GM19397 (cell line): ENCODE measurements around the gene PLA2G2D.
"Not testable (repeated sequence)": the region's sequence is repeated elsewhere in the genome, so short reads cannot be mapped to it uniquely, and the experiment has no call there.

Experiments used
- ATAC-seq: cut with Tn5 transposase; IDR thresholded peaks from one replicate; pipeline ENCODE4 v1.9.1; 2021; ENCODE audit warnings: mild to moderate bottlenecking, moderate library complexity; ENCODE audit not compliant: unreplicated experiment

Gene PLA2G2D

GRCh38 chr1:20143318-20143717 is 24.0 kb upstream of the PLA2G2D start:
- no peak for ATAC-seq

GRCh38 chr1:20142001-20142710 is 22.8 kb upstream of the PLA2G2D start:
- ATAC-seq = no peak

- no peak for ATAC-seq
These were observed 22.1 kb upstream of the PLA2G2D start for GRCh38 chr1:20141466-20141865.

GRCh38 chr1:20141001-20141400 is 21.7 kb upstream of the PLA2G2D start:
- ATAC-seq = no peak

- ATAC-seq = no peak
These were observed 20.7 kb upstream of the PLA2G2D start for GRCh38 chr1:20139776-20140612.

- no peak for ATAC-seq
These were observed 19.7 kb upstream of the PLA2G2D start, which contains the start of gene PLA2G2F for GRCh38 chr1:20138961-20139550. PLA2G2F (plus strand) TSS chr1:20139323; CDS start chr1:20139428, 105 bp downstream.

- ATAC-seq = no peak
These were observed 19.0 kb upstream of the PLA2G2D start for GRCh38 chr1:20138346-20138745.

GRCh38 chr1:20137604-20138003 is 18.3 kb upstream of the PLA2G2D start:
- no peak for ATAC-seq

GRCh38 chr1:20137055-20137454 is 17.7 kb upstream of the PLA2G2D start:
- ATAC-seq = no peak

- no peak for ATAC-seq
These were observed 16.9 kb upstream of the PLA2G2D start for GRCh38 chr1:20136249-20136648.

- no peak for ATAC-seq
These were observed 15.7 kb upstream of the PLA2G2D start for GRCh38 chr1:20134995-20135394.

- not testable (repeated sequence) for ATAC-seq
These were observed 11.2 kb upstream of the PLA2G2D start for GRCh38 chr1:20130518-20130917.

- no peak for ATAC-seq
These were observed 7.6 kb upstream of the PLA2G2D start for GRCh38 chr1:20126806-20127440.

GRCh38 chr1:20126041-20126805 is 6.9 kb upstream of the PLA2G2D start:
- ATAC-seq = no peak

GRCh38 chr1:20125100-20125499 is 5.8 kb upstream of the PLA2G2D start:
- ATAC-seq = no peak

GRCh38 chr1:20124456-20125057 is 5.2 kb upstream of the PLA2G2D start:
- no peak for ATAC-seq

GRCh38 chr1:20123722-20124455 is 4.6 kb upstream of the PLA2G2D start:
- ATAC-seq = no peak

- ATAC-seq = no peak
These were observed 1.5 kb upstream of the PLA2G2D start for GRCh38 chr1:20120796-20121195.

GRCh38 chr1:20117236-20117635 is 2.1 kb downstream of the PLA2G2D start:
- no peak for ATAC-seq
